Neural cell (in vitro differentiated cells): ENCODE data around the gene CDK6. TPM values are rescaled to one million over a fixed set of nuclear protein-coding genes. Genes with fewer than 3 reads are reported as not detected.

Experiments used
- H2AFZ ChIP-seq: fragments of 200-600, 300-800 bp; sonication (generic), shearing (Covaris generic); 2 replicates; pipeline ENCODE4 v1.6.0; 2014; ENCODE audit warnings: low read depth, mild to moderate bottlenecking, antibody characterized with exemption, low read length, moderate library complexity
- H3F3A ChIP-seq: fragments of 200-600 bp; shearing (Covaris generic); 2 replicates; pipeline ENCODE4 v1.6.1; 2016; ENCODE audit warnings: mild to moderate bottlenecking, moderate library complexity, mixed read lengths, antibody characterized with exemption, low read length; ENCODE audit not compliant: insufficient read depth, poor library complexity, severe bottlenecking
- H3K27ac ChIP-seq: fragments of 200-600, 300-800 bp; sonication (generic), shearing (Covaris generic); 2 replicates; pipeline ENCODE4 v1.5.1; 2014; ENCODE audit warnings: mild to moderate bottlenecking, low read length, moderate library complexity
- H3K27me3 ChIP-seq: fragments of 300-800, 200-600 bp; sonication (generic), shearing (Covaris generic); 2 replicates; pipeline ENCODE4 v1.6.0; 2014; ENCODE audit warnings: mild to moderate bottlenecking, low read depth, low read length, moderate library complexity; ENCODE audit not compliant: insufficient read depth
- H3K36me3 ChIP-seq: fragments of 300-800, 200-600 bp; sonication (generic), shearing (Covaris generic); 2 replicates; pipeline ENCODE4 v1.5.1; 2014; ENCODE audit warnings: mild to moderate bottlenecking, antibody characterized with exemption, low read length, moderate library complexity; ENCODE audit not compliant: insufficient read depth
- H3K4me2 ChIP-seq: fragments of 300-800, 200-600 bp; sonication (generic), shearing (Covaris generic); 2 replicates; pipeline ENCODE4 v1.6.0; 2014; ENCODE audit warnings: mild to moderate bottlenecking, low read length
- H3K4me3 ChIP-seq: fragments of 300-800, 200-600 bp; sonication (generic), shearing (Covaris generic); 2 replicates; pipeline ENCODE4 v1.5.1; 2014; ENCODE audit warnings: mild to moderate bottlenecking, low read length, moderate library complexity
- H3K79me2 ChIP-seq: fragments of 200-600 bp; shearing (Covaris generic); replicated peaks from 2 replicates; pipeline ENCODE4 v1.6.0; 2014; ENCODE audit warnings: mild to moderate bottlenecking, low read length, moderate library complexity; ENCODE audit not compliant: insufficient read depth
- H3K9ac ChIP-seq: fragments of 300-800, 200-600 bp; sonication (generic), shearing (Covaris generic); 2 replicates; pipeline ENCODE4 v1.6.1; 2016; ENCODE audit warnings: mild to moderate bottlenecking, low read length, mixed read lengths
- H3K9me2 ChIP-seq: fragments of 200-600 bp; shearing (Covaris generic); 2 replicates; pipeline ENCODE4 v1.6.1; 2016; ENCODE audit warnings: mild to moderate bottlenecking, low read length, mixed read lengths; ENCODE audit not compliant: insufficient read depth
- H3K9me3 ChIP-seq: fragments of 200-600, 300-800 bp; sonication (generic), shearing (Covaris generic); 2 replicates; pipeline ENCODE4 v1.6.1; 2016; ENCODE audit warnings: mild to moderate bottlenecking, mixed run types, low read length, moderate library complexity, mixed read lengths
- H4K20me1 ChIP-seq: fragments of 200-600 bp; shearing (Covaris generic); 2 replicates; pipeline ENCODE4 v1.6.1; 2016; ENCODE audit warnings: mild to moderate bottlenecking, mixed run types; ENCODE audit not compliant: insufficient read depth
- EP300 ChIP-seq: fragments of 450-650 bp; conservative IDR thresholded peaks from 2 replicates; pipeline ENCODE4 v1.6.1; 2014; ENCODE audit warnings: antibody characterized with exemption, mild to moderate bottlenecking, moderate library complexity; ENCODE audit not compliant: poor library complexity, severe bottlenecking
- EZH2 ChIP-seq: fragments of 200-600, 300-800 bp; shearing (Covaris generic), sonication (generic); IDR thresholded peaks from 2 replicates; pipeline ENCODE4 v1.6.1; 2014; ENCODE audit warnings: antibody characterized with exemption, low read length, borderline replicate concordance, mild to moderate bottlenecking; ENCODE audit not compliant: insufficient read depth, poor library complexity, severe bottlenecking
- MXI1 ChIP-seq: fragments of 450-650 bp; conservative IDR thresholded peaks from 2 replicates; pipeline ENCODE4 v1.6.1; 2014; ENCODE audit warnings: antibody characterized with exemption, mild to moderate bottlenecking; ENCODE audit not compliant: poor library complexity, severe bottlenecking
- POLR2AphosphoS5 ChIP-seq: IDR thresholded peaks from 2 replicates; pipeline ENCODE4 v1.6.1; 2012
- RAD21 ChIP-seq: fragments of 450-650 bp; conservative IDR thresholded peaks from 2 replicates; pipeline ENCODE4 v1.6.1; 2014; ENCODE audit warnings: antibody characterized with exemption, mild to moderate bottlenecking, moderate library complexity
- SMC3 ChIP-seq: fragments of 450-650 bp; conservative IDR thresholded peaks from 2 replicates; pipeline ENCODE4 v1.6.1; 2014; ENCODE audit warnings: antibody characterized with exemption, mild to moderate bottlenecking, moderate library complexity; ENCODE audit not compliant: poor library complexity
- TAF1 ChIP-seq: IDR thresholded peaks from 2 replicates; pipeline ENCODE4 v1.6.1; 2012; ENCODE audit warnings: low read depth
- polyA plus RNA-seq: library from polyadenylated mRNA; depleted of rRNA; stranded (reverse); fragments of >200 nt; gene quantifications from 2 replicates; pipeline ENCODE4 v1.2.3, GENCODE V29; 2014
- TF ChIP-seq, protein P1 (sequence below): fragments of 450-650 bp; IDR thresholded peaks from 2 replicates; pipeline ENCODE4 v1.5.1; 2014; ENCODE audit warnings: antibody characterized with exemption, mild to moderate bottlenecking, moderate library complexity; ENCODE audit not compliant: poor library complexity, severe bottlenecking
- TF ChIP-seq, protein P2 (sequence below): IDR thresholded peaks from 2 replicates; pipeline ENCODE4 v1.6.1; 2012; ENCODE audit warnings: borderline replicate concordance

CDK6 gene
- polyA plus RNA-seq, 1 donor from 2014 or later, result 4.1 TPM

GRCh38 chr7:92698237-92698841 lies 138.0 kb downstream of the CDK6 start:
- no peak overlapping the region for H3K9ac ChIP-seq
- H3K27ac ChIP-seq, result no peak overlapping the region
- no peaks in the 10 kb centered on the region for H3K9me3 ChIP-seq
- H3K9me2 ChIP-seq, result no peaks in the 10 kb centered on the region
- no peaks in the 10 kb centered on the region for H3K27me3 ChIP-seq
- no peaks in the 10 kb centered on the region for H3K36me3 ChIP-seq
- H4K20me1 ChIP-seq, result no peaks in the 10 kb centered on the region
- H3K4me3 ChIP-seq, result no peak overlapping the region
- H3K4me2 ChIP-seq, result no peak overlapping the region
- TF ChIP-seq, protein P1, sequence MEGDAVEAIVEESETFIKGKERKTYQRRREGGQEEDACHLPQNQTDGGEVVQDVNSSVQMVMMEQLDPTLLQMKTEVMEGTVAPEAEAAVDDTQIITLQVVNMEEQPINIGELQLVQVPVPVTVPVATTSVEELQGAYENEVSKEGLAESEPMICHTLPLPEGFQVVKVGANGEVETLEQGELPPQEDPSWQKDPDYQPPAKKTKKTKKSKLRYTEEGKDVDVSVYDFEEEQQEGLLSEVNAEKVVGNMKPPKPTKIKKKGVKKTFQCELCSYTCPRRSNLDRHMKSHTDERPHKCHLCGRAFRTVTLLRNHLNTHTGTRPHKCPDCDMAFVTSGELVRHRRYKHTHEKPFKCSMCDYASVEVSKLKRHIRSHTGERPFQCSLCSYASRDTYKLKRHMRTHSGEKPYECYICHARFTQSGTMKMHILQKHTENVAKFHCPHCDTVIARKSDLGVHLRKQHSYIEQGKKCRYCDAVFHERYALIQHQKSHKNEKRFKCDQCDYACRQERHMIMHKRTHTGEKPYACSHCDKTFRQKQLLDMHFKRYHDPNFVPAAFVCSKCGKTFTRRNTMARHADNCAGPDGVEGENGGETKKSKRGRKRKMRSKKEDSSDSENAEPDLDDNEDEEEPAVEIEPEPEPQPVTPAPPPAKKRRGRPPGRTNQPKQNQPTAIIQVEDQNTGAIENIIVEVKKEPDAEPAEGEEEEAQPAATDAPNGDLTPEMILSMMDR, result no peak
- TF ChIP-seq TAF1, result no peak
- TF ChIP-seq EP300, result no peak
- no peak overlapping the region for H2AFZ ChIP-seq
- H3K79me2 ChIP-seq, result no peaks in the 10 kb centered on the region
- H3F3A ChIP-seq, result no peaks in the 10 kb centered on the region

GRCh38 chr7:92697414-92697813 lies 139.0 kb downstream of the CDK6 start:
- H3K4me3 ChIP-seq, result no peak overlapping the region
- H3K27me3 ChIP-seq, result no peaks in the 10 kb centered on the region
- no peaks in the 10 kb centered on the region for H4K20me1 ChIP-seq
- H3K9ac ChIP-seq, result no peak overlapping the region
- no peak overlapping the region for H3K27ac ChIP-seq
- H3K9me3 ChIP-seq, result no peaks in the 10 kb centered on the region
- no peak overlapping the region for H3K4me2 ChIP-seq
- H3K36me3 ChIP-seq, result no peaks in the 10 kb centered on the region
- no peaks in the 10 kb centered on the region for H3K9me2 ChIP-seq
- H2AFZ ChIP-seq, result no peak overlapping the region
- no peaks in the 10 kb centered on the region for H3F3A ChIP-seq
- TF ChIP-seq MXI1, result no peak
- TF ChIP-seq EP300, result no peak
- TF ChIP-seq SMC3, result no peak
- TF ChIP-seq, protein P1, result no peak
- TF ChIP-seq TAF1, result no peak
- no peak for TF ChIP-seq RAD21
- TF ChIP-seq EZH2, result no peak
- TF ChIP-seq, protein P2, sequence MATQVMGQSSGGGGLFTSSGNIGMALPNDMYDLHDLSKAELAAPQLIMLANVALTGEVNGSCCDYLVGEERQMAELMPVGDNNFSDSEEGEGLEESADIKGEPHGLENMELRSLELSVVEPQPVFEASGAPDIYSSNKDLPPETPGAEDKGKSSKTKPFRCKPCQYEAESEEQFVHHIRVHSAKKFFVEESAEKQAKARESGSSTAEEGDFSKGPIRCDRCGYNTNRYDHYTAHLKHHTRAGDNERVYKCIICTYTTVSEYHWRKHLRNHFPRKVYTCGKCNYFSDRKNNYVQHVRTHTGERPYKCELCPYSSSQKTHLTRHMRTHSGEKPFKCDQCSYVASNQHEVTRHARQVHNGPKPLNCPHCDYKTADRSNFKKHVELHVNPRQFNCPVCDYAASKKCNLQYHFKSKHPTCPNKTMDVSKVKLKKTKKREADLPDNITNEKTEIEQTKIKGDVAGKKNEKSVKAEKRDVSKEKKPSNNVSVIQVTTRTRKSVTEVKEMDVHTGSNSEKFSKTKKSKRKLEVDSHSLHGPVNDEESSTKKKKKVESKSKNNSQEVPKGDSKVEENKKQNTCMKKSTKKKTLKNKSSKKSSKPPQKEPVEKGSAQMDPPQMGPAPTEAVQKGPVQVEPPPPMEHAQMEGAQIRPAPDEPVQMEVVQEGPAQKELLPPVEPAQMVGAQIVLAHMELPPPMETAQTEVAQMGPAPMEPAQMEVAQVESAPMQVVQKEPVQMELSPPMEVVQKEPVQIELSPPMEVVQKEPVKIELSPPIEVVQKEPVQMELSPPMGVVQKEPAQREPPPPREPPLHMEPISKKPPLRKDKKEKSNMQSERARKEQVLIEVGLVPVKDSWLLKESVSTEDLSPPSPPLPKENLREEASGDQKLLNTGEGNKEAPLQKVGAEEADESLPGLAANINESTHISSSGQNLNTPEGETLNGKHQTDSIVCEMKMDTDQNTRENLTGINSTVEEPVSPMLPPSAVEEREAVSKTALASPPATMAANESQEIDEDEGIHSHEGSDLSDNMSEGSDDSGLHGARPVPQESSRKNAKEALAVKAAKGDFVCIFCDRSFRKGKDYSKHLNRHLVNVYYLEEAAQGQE, result no peak
- TF ChIP-seq POLR2AphosphoS5, result no peak
- H3K79me2 ChIP-seq, result no peaks in the 10 kb centered on the region
